Endothelial cell of umbilical vein (primary cell): ENCODE results near the gene PRRT1B. TPM values are rescaled to one million over a fixed set of nuclear protein-coding genes. Genes with fewer than 3 reads are reported as not detected.

ENCODE experiments used
- BruUV-seq: library from RNA; stranded (reverse); fragments of 400-500 nt; replicated peaks from 2 replicates; lab custom pipeline; 2021; lab: Mats Ljungman, UMichigan
- CTCF ChIA-PET: fragments of 300-600, 350-600 bp; sonication (Branson Sonifier 250); formaldehyde crosslinking; loops from one replicate; lab custom pipeline; 2021; ENCODE audit warnings: antibody characterized with exemption, inconsistent platforms; lab: Charles Lee
- POLR2A ChIA-PET: fragments of 300-600, 350-600 bp; sonication (Branson Sonifier 250); formaldehyde crosslinking; loops from one replicate; lab custom pipeline; 2021; ENCODE audit warnings: antibody characterized with exemption, inconsistent platforms; lab: Charles Lee
- DNase-seq: peaks from one replicate; pipeline ENCODE4 v3.0.0-alpha.2; 2011; ENCODE audit warnings: low read depth, low spot score
- FAIRE-seq: peaks from 2 replicates; lab custom pipeline; 2011; peaks lifted over from hg19 to GRCh38; lab: Jason Lieb, UNC
- H2AFZ ChIP-seq: 2 replicates; pipeline ENCODE4 v1.6.0; 2012; ENCODE audit warnings: low read depth, low read length, control low read depth, inconsistent platforms
- H3K27ac ChIP-seq: 2 replicates; pipeline ENCODE4 v1.5.1; 2011; ENCODE audit warnings: low read depth, mild to moderate bottlenecking, control low read depth, low read length, moderate library complexity; ENCODE audit not compliant: insufficient read depth
- H3K27me3 ChIP-seq, 2 experiments: 2 replicates each; pipeline versions ENCODE4 v1.6.0 to v1.6.1; 2011; ENCODE audit warnings: low read length in 2 of 2, mixed read lengths in 1 of 2; ENCODE audit not compliant: control insufficient read depth in 2 of 2, insufficient read depth in 2 of 2
- H3K36me3 ChIP-seq, 2 experiments: 2 replicates in 1 of 2; 3 replicates in 1 of 2; pipeline ENCODE4 v1.5.1; 2011; ENCODE audit warnings: low read length in 2 of 2, mild to moderate bottlenecking in 1 of 2, moderate library complexity in 1 of 2; ENCODE audit not compliant: control insufficient read depth in 2 of 2, insufficient read depth in 2 of 2; ENCODE audit errors: extremely low read depth in 1 of 2
- H3K4me1 ChIP-seq: 3 replicates; pipeline ENCODE4 v1.5.1; 2011; ENCODE audit warnings: mild to moderate bottlenecking, low read length; ENCODE audit not compliant: control insufficient read depth, insufficient read depth; ENCODE audit errors: extremely low read depth
- H3K4me2 ChIP-seq: 2 replicates; pipeline ENCODE4 v1.6.1; 2011; ENCODE audit warnings: low read length, control low read depth, mixed read lengths; ENCODE audit not compliant: insufficient read depth
- H3K4me3 ChIP-seq, 3 experiments: fragments of 200-600 bp in 1 of 3; sonication (generic), shearing (Covaris generic) in 1 of 3; replicated peaks in 1 of 3; 2 replicates each; pipeline ENCODE4 v1.5.1; 2011 to 2016; ENCODE audit warnings: control low read depth in 3 of 3, low read length in 3 of 3, mild to moderate bottlenecking in 2 of 3, inconsistent platforms in 1 of 3, low read depth in 1 of 3, moderate library complexity in 1 of 3; ENCODE audit not compliant: insufficient read depth in 1 of 3
- H3K79me2 ChIP-seq: 2 replicates; pipeline ENCODE4 v1.6.0; 2012; ENCODE audit warnings: low read length, inconsistent platforms; ENCODE audit not compliant: control insufficient read depth, insufficient read depth
- H3K9ac ChIP-seq: replicated peaks from 2 replicates; pipeline ENCODE3; 2011; ENCODE audit warnings: low read length, control low read depth; ENCODE audit not compliant: insufficient read depth; ENCODE audit errors: extremely low read depth
- H3K9me1 ChIP-seq: replicated peaks from 3 replicates; pipeline ENCODE4 v1.6.0; 2011; ENCODE audit warnings: mild to moderate bottlenecking, low read length; ENCODE audit not compliant: control insufficient read depth, insufficient read depth; ENCODE audit errors: extremely low read depth
- H3K9me3 ChIP-seq: replicated peaks from 2 replicates; pipeline ENCODE4 v1.5.1; 2012; ENCODE audit warnings: low read length, inconsistent platforms; ENCODE audit not compliant: control insufficient read depth, insufficient read depth
- H4K20me1 ChIP-seq: replicated peaks from 2 replicates; pipeline ENCODE3; 2011; ENCODE audit warnings: mild to moderate bottlenecking, low read length; ENCODE audit not compliant: control insufficient read depth, insufficient read depth; ENCODE audit errors: extremely low read depth
- CTCF ChIP-seq, 2 donors: IDR thresholded peaks; 1 replicate in 1 of 2; 2 replicates in 1 of 2; pipeline ENCODE4 v1.5.1; 2011; ENCODE audit warnings: low read length in 2 of 2, mild to moderate bottlenecking in 2 of 2, moderate library complexity in 2 of 2, control low read depth in 1 of 2, inconsistent platforms in 1 of 2, low read depth in 1 of 2; ENCODE audit not compliant: insufficient read depth in 1 of 2; ENCODE audit errors: extremely low read depth in 1 of 2
- EZH2 ChIP-seq: IDR thresholded peaks from 2 replicates; pipeline ENCODE4 v1.6.1; 2012; ENCODE audit warnings: borderline replicate concordance, low read depth, mild to moderate bottlenecking, moderate library complexity, low read length, inconsistent platforms; ENCODE audit not compliant: severe bottlenecking
- FOS ChIP-seq: IDR thresholded peaks from 2 replicates; pipeline ENCODE4 v1.6.1; 2011; ENCODE audit warnings: mild to moderate bottlenecking, low read length, moderate library complexity, borderline replicate concordance; ENCODE audit not compliant: insufficient read depth
- GATA2 ChIP-seq: IDR thresholded peaks from 2 replicates; pipeline ENCODE4 v1.7.0; 2011; ENCODE audit warnings: low read depth, mild to moderate bottlenecking, moderate library complexity, mixed read lengths, low read length; ENCODE audit not compliant: insufficient read length, insufficient read depth
- JUN ChIP-seq: IDR thresholded peaks from 2 replicates; pipeline ENCODE4 v1.6.1; 2011; ENCODE audit warnings: borderline replicate concordance, low read depth; ENCODE audit not compliant: insufficient read length, insufficient read depth
- MAX ChIP-seq: IDR thresholded peaks from 2 replicates; pipeline ENCODE4 v1.6.1; 2011; ENCODE audit not compliant: insufficient read depth, insufficient read length
- MYC ChIP-seq: IDR thresholded peaks from one replicate; pipeline ENCODE4 v1.6.1; 2011; ENCODE audit warnings: mild to moderate bottlenecking, low read depth, low read length
- POLR2A ChIP-seq: IDR thresholded peaks from 2 replicates; pipeline ENCODE4 v1.6.1; 2012; ENCODE audit warnings: low read depth, mild to moderate bottlenecking, control low read depth, low read length
- POLR2AphosphoS5 ChIP-seq: IDR thresholded peaks from 2 replicates; pipeline ENCODE4 v1.6.1; 2012; ENCODE audit warnings: low read depth, mild to moderate bottlenecking, control low read depth, low read length, moderate library complexity; ENCODE audit not compliant: insufficient read depth
- dilution Hi-C: fragments of 300-500 bp; cut with MboI; formaldehyde crosslinking; loops from one replicate; pipeline ENCODE4 v1.15.0; 2019; ENCODE audit warnings: low sequenced_read_pairs; ENCODE audit not compliant: extremely low pct_ligation_motif_present
- intact Hi-C: fragments of 100-400 bp; cut with micrococcal nuclease; formaldehyde crosslinking; loops from one replicate; pipeline ENCODE4 v1.10.0; 2022
- polyA plus RNA-seq, 4 experiments: library from polyadenylated mRNA; depleted of rRNA in 3 of 4; stranded (reverse) in 3 of 4; unstranded in 1 of 4; fragments of >200 nt; gene quantifications; 2 replicates each; pipeline versions ENCODE4 v1.2.1 to v1.2.3, GENCODE V29; 2011 to 2012; ENCODE audit warnings: missing spikeins in 1 of 4
- total RNA-seq: library from RNA; stranded (reverse); gene quantifications from 2 replicates; pipeline ENCODE4 v1.2.3, GENCODE V29; 2021

Gene PRRT1B
- total and polyA plus RNA-seq, 2 donors (not counting 3 experiments of a cell fraction or from before 2014, with no cell fraction given): not detected

- no peaks in the 10 kb centered on the region for H4K20me1 ChIP-seq
- no peak overlapping the region for H3K9ac ChIP-seq
- no peaks in the 10 kb centered on the region for H3K9me1 ChIP-seq
- H2AFZ ChIP-seq: no peak overlapping the region
- H3K4me1 ChIP-seq: no peaks in the 10 kb centered on the region
- CTCF ChIA-PET: interaction anchor here (1.7 kb wide), 1 partner anchor 169 kb away, joined by 4 read pairs; no protein-coding TSS in a partner anchor
- H3K4me3 ChIP-seq: no peak overlapping the region
- POLR2A ChIA-PET: no interaction called here
- intact Hi-C loops: no loop called here
- dilution Hi-C loops: no loop called here
- no peaks in the 10 kb centered on the region for H3K79me2 ChIP-seq
- H3K9me3 ChIP-seq: no peaks in the 10 kb centered on the region
- no peak overlapping the region for H3K4me2 ChIP-seq
- peaks cover 21 to 60% of the 10 kb centered on the region in 2 experiments for H3K36me3 ChIP-seq
- no peaks in the 10 kb centered on the region for H3K27me3 ChIP-seq
- TF ChIP-seq JUN: no peak
- TF ChIP-seq POLR2A: no peak
- no peak for TF ChIP-seq MAX
- TF ChIP-seq FOS: no peak
- no peak for TF ChIP-seq EZH2
- H3K27ac ChIP-seq: no peak overlapping the region
- no peak for DNase-seq
- no peak for FAIRE-seq
- no TSS peak for BruUV-seq
These were observed 26.8 kb upstream of the PRRT1B start for GRCh38 chr9:131518553-131518952.

- POLR2A ChIA-PET: no interaction called here
These were observed 24.8 kb upstream of the PRRT1B start for GRCh38 chr9:131520503-131520902.

More at GRCh38 chr9:131520503-131520902, 24.8 kb upstream of the PRRT1B start:
- CTCF ChIA-PET: no interaction called here
- Histone ChIP-seq H4K20me1 (no peaks in the 10 kb centered on the region), H3K9me3 (no peaks in the 10 kb centered on the region), H3K4me3 (no peak overlapping the region), H3K36me3 (peaks cover 20 to 62% of the 10 kb centered on the region in 2 experiments), H3K27me3 (no peaks in the 10 kb centered on the region), H3K9ac (no peak overlapping the region), H3K79me2 (no peaks in the 10 kb centered on the region), H3K9me1 (no peaks in the 10 kb centered on the region), H3K27ac (no peak overlapping the region), H3K4me1 (no peaks in the 10 kb centered on the region), H2AFZ (no peak overlapping the region), H3K4me2 (no peak overlapping the region)
- dilution Hi-C loops: no loop called here
- TF ChIP-seq POLR2AphosphoS5: no peak
- no peak for TF ChIP-seq FOS
- no peak for TF ChIP-seq CTCF (IDR thresholded peaks at IDR 0.05; ENCODE audit: extremely low read depth in 1 of 2, insufficient read depth in 1 of 2, low read depth in 1 of 2, low read length in 2 of 2)
- no peak for TF ChIP-seq MAX
- no peak for TF ChIP-seq POLR2A
- no peak for TF ChIP-seq GATA2
- TF ChIP-seq EZH2: no peak
- no peak for TF ChIP-seq MYC
- no peak for TF ChIP-seq JUN
- intact Hi-C loops: no loop called here
- BruUV-seq: no TSS peak
- DNase-seq (no peak), FAIRE-seq (no peak)
